Stimulated activated CD4-positive, alpha-beta T cell treated with anti-CD3 and anti-CD28 coated beads, Interleukin-2, amount 100 ng/mL, for 4 hours (primary cell): Measurements from ENCODE around the gene SNTG2.
"Not testable (repeated sequence)": the region's sequence is repeated elsewhere in the genome, so short reads cannot be mapped to it uniquely, and the experiment has no call there.

ENCODE experiments used
- DNase-seq: peaks from one replicate; pipeline ENCODE4 v3.0.0-alpha.2; 2020; ENCODE audit warnings: low read depth

SNTG2 gene

DNA sequence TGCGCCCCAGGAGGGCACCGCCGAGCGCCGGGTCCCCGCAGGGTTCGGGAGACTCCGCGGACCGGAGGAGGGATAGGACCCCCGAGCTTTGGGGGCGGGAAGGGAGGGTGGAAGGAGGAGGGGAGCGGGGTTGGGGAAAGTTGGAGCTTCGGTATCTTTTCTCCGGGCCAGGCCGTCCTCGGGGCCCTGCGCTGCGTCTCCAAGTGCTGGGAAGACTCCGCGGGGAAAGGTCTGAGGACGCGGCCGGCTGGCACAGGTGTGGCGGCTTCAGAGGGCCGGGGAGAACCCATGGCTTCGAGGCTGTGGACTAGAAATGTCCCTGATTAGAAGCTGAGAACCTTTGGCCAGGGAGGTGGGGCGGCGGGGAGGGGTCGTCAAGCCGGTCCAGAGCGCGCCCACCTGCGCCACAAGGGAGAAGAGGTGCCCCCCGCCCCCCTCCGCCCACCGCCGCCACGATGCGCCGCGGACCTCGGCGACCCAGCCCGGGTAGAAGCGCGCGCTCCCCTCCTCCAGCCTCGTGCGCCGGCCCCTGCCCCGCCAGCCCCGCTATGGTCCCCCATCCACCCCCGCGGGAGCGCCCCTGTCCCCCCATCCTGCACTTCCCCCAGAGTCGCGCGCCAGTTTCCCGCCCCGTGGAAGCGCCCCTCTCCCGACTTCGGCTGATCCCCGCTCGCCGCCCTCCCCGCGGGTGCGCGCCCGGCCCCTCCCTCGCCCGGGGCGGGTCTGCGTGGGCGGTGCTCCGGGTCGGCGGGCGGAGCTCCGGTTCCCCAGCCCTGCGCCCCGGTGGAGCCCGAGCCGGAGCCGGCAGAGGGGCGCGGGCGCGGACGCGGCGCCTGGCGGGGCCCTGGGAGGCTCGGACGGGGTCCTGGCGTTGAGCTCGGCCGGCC, at the start of gene SNTG2:
SNTG2 (plus strand) TSS at position 770 of the 887 bp plus-strand sequence. CDS start 148 bp downstream, outside the sequence.
- peak; percentile 54 for DNase-seq

DNA sequence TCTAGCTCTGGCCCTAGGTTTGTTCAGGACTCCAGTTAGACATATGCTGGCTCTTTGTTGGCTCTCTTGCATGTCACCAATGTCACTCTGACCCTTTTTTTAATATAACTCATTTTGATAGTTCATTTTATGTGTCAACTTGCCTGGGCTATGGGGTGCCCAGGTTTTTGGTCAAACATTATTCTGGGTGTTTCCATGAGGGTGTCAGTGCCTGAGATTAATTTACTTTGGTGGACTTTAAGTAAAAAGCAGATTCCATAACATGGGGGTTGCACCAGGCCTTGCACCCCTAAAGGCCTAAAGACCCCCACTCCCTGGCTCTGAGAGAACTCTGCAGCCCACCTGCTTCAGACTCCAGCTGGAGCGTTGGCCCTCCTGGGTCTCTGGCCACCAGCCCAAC, 48.1 kb upstream of the SNTG2 start:
- no peak for DNase-seq

DNA sequence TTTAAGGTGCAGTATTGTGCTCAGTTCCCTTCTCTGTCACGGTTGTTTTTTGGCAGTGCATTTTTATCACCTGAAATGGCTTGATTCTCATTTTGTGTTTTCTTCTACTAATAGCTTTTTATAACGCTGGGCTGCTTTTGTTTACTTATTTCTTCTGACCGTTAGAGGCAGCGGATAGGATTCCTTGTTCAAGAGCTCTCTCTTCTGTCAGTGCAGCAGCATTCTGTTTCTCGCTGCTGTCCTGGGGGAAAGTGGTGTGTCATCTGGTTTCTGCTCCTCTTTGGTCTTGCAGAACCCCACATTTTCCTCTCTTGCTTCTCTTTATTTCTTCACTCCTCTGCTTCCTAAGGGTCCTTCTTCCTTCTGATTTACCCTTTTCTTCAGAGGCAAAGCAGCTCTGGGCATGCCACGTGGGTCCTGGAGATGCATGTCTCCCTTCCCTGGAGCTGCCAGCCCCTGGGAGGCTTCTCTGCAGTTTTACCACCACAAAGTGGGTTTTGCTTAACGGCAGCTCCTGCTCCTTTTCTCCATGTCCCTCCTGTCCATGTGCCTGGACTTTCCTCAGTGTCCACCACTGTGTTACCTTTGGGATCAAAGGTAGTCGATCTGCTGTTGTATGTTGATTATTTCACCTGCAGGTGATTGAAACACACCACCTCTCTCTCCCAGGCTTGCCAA, 47.3 kb upstream of the SNTG2 start:
- no peak for DNase-seq

GRCh38 chr2:904246-905024, 46.2 kb upstream of the SNTG2 start:
- DNase-seq = no peak

DNA sequence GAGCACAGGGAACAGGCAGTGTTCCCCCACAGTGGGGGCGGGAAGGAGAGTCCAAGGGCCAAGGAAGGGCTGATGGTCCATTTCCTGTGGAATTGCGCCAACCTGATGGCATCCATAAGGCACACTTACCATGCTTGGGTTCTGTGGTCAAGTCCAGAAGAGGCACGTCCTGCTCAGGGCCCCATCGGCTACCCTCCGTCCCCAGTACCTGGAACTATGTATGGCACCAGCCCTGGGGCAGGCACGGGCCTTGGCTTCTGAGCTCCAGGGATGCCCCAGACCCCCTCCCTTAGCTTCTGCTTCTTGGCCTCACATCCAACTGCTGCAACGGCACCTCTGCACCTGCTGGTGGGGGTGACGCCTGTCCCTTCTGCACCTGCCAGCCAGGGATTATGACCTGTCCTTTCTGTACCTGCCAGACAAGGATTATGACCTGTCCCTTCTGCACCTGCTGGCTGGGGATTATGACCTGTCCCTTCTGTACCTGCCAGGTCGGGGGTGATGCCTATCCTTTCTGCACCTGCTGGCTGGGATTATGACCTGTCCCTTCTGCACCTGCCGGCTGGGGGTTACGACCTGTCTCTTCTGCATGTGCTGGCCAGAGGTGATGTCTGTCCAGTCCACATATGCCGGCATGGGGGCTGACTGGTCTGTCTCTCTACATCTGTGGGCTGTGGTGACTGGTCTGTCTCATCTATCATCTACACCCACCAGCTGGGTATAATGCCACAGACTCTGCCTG, 45.4 kb upstream of the SNTG2 start:
- DNase-seq = no peak

DNA sequence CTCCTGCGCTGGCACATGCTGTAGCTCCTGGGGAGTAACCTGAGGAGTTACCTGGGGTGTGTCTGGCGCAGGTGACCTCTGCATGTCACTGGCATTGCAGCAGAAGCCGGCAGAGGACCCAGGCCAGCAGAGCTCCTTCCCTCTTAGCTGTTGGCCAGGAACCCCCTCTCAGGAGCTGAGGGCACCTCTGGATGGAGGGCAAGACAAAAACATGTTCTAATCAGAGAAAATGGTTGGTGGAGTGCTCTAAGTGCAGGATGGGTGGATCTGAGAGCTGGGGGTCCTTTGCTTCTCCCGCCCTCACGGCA, 44.9 kb upstream of the SNTG2 start:
- no peak for DNase-seq

- no peak for DNase-seq
These were observed 42.9 kb upstream of the SNTG2 start for GRCh38 chr2:907706-908105.

- no peak for DNase-seq
These were observed 42.1 kb upstream of the SNTG2 start for GRCh38 chr2:908568-908967.

DNA sequence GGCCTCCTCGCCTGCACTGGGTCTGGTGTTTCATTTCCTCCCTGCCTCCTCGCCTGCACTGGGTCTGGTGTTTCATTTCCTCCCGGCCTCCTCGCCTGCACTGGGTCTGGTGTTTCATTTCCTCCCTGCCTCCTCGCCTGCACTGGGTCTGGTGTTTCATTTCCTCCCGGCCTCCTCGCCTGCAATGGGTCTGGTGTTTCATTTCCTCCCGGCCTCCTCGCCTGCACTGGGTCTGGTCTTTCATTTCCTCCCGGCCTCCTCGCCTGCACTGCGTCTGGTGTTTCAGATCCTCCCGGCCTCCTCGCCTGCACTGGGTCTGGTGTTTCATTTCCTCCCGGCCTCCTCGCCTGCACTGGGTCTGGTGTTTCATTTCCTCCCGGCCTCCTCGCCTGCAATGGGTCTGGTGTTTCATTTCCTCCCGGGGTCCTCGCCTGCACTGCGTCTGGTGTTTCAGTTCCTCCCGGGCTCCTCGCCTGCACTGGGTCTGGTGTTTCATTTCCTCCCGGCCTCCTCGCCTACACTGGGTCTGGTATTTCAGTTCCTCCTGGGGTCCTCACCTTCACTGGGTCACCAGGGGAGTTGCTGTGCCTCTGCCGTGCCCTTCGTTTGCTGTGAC, 40.8 kb upstream of the SNTG2 start:
- DNase-seq = not testable (repeated sequence)

DNA sequence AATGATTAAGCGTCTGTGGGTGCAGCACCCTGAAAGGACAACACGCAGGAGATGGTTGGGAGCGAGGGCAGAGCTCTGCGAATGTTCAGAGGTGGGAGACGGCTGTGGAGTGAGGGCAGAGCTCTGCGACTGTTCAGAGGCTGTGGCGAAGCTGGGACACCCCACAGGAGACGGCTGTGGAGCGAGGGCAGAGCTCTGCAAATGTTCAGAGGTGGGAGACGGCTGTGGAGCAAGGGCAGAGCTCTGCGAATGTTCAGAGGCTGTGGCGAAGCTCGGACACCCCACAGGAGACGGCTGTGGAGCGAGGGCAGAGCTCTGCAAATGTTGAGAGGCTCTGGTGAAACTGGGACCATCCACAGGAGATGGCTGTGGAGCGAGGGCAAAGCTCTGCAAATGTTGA, 40.0 kb upstream of the SNTG2 start:
- no peak for DNase-seq

- DNase-seq = no peak
These were observed 34.7 kb upstream of the SNTG2 start for GRCh38 chr2:915979-916378.

DNA sequence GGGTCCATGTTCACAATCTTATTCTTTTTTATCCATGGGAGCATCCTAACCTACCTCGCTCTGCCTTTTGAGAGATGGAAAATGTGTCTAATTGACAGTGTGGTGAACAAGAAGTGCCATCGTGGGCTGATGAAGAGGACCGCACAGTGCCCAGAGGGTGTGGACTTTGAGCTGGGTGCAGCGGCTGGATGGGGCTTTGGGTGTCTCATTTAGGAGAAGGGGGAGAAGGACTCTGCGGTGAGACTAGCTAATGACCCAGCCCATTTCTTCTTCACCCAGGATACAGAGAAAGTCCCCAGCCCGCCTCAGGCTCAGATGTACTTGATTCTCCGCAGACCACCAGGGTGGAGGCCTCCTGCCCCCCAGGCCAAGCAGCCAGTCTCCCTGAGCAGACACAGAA, 33.7 kb upstream of the SNTG2 start:
- DNase-seq = no peak

- no peak for DNase-seq
These were observed 31.0 kb upstream of the SNTG2 start for GRCh38 chr2:919672-920071.

DNA sequence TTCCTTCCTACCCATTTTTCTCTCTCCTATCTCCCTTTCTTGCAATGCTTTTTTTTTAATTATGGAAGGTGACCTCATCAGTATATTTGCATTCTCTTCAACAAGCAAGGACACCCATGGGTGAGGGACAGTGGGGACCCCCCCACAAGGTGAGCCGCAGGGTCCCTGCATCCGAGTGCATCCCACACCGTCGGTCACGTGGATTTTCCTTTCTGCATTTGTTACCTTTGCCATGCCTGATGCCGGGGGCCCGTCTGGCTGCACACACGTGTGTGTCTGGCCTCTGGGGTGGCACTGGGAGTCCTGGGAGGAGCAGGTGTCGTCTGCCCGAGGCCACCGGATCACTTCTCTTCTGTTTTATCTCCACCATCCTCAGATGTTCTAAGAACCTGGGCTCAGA, 30.1 kb upstream of the SNTG2 start:
- no peak for DNase-seq

- DNase-seq = no peak
These were observed 29.6 kb upstream of the SNTG2 start for GRCh38 chr2:920999-921398.

DNA sequence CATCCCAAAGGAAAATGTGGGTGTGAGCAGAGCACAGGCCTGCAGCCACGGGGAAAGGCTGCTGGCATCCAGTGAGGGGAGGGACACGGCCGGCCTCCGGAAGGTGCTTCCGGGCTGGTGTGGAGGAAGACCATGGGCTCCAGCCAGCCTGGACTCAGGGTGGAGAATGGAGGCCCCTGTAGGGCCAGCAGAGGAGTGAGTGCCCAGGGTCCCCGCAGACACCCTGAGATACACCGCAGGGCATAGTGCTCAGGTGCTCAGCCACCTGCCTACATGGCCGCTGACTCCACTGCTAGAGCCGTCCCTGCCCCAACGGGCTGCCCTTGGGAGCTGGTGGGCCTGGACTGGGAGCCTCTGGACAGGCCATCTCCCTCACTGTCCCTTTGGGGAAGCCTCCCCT, 28.5 kb upstream of the SNTG2 start:
- no peak for DNase-seq

GRCh38 chr2:923832-924601, 26.6 kb upstream of the SNTG2 start:
- DNase-seq = no peak

GRCh38 chr2:924701-925100, 25.9 kb upstream of the SNTG2 start:
- DNase-seq = no peak

DNA sequence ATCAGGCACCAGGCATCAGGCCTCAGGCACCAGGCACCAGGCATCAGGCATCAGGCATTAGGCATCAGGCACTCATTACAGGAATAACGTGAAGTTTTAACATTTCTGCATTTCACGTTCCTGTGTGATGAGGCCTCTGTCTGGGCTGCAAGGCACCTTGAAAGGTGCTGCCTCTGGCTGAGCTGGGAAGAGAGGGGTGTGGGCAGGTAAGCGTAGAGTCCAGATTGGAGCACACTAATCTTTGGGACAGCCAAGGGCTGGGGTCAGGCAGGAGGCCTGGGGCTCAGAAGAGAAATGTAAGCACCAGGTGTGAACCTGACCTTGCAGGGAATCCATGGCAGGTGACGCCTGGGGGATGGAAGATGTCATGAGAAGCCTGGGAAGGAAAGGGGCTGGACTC, 25.3 kb upstream of the SNTG2 start:
- no peak for DNase-seq

GRCh38 chr2:925711-926110, 24.9 kb upstream of the SNTG2 start:
- no peak for DNase-seq

DNA sequence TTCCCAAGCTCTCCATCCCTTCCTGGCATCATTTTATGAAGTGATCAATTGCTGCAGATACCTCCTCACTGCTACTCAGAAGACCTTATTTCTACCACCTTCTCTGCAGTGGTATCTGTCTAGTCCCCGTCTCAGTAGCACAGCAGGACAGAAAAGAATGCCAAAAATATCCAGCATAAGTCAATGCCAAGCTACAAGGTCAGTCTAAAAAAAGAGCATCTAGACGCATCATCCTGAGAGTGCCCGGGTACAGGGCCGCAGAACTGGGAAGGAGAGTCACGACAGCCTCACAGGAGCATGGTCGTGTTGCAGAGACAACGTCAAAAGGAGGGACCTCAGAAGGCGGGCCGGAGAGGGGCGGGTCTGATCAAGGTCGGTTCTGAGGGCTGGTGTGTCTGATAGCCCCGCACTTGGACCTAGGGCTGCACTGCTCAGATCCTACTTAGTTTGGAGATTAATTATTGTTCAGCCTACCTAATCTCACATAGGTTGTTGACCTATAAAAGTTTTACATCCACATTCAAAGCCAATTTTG, 24.3 kb upstream of the SNTG2 start:
- DNase-seq = no peak
